ENCODE measurements around the gene LYPD6.

LYPD6 gene

DNA sequence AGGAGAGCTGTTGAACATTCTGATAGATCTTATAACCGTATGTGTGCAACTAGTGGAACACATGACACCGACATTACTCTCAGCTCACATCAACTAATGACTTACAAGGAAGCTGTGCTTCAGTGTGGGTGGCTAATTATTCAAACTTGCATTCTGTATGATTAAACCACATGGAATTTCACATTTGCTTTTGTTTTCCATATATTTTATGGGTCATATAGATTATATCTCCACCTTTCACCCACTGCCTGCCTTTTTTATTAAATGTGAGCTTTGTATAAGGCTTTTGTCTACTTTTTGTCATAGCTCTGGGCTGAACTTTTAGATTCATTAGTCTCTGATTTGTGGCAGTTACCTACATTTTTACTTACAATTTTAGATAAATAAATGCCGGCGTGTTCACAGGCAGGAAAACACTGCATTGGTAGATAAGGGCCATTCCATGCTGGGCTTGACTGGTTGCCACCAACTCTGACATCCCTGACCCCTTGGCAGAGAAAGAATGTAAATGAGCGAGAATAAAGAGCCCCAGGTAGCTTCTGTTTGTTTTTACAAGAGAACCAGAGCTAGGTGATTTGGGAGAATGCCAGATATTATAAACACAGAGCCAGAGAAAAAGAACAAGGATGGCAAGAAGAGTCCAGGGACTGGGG, 35.7 kb downstream of the LYPD6 start:
- no peak overlapping the region for H2AFZ ChIP-seq (ENCODE audit: low read depth)
- H4K20me1 ChIP-seq (ENCODE audit: insufficient read depth): no peaks in the 10 kb centered on the region
- H3K36me3 ChIP-seq (ENCODE audit: insufficient read depth): no peaks in the 10 kb centered on the region
- TF ChIP-seq, protein P1, sequence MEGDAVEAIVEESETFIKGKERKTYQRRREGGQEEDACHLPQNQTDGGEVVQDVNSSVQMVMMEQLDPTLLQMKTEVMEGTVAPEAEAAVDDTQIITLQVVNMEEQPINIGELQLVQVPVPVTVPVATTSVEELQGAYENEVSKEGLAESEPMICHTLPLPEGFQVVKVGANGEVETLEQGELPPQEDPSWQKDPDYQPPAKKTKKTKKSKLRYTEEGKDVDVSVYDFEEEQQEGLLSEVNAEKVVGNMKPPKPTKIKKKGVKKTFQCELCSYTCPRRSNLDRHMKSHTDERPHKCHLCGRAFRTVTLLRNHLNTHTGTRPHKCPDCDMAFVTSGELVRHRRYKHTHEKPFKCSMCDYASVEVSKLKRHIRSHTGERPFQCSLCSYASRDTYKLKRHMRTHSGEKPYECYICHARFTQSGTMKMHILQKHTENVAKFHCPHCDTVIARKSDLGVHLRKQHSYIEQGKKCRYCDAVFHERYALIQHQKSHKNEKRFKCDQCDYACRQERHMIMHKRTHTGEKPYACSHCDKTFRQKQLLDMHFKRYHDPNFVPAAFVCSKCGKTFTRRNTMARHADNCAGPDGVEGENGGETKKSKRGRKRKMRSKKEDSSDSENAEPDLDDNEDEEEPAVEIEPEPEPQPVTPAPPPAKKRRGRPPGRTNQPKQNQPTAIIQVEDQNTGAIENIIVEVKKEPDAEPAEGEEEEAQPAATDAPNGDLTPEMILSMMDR (conservative IDR thresholded peaks at IDR 0.05; ENCODE audit: low read depth, low read length): no peak
- peaks cover 26% of the 10 kb centered on the region for H3K4me1 ChIP-seq (ENCODE audit: low read depth, poor library complexity, severe bottlenecking)
- no peak overlapping the region for H3K4me3 ChIP-seq (IDR thresholded peaks at IDR 0.05; ENCODE audit: insufficient read depth, low read depth, low read length)
- H3K4me2 ChIP-seq: no peak overlapping the region
- H3K27ac ChIP-seq: no peak overlapping the region
- H3K79me2 ChIP-seq (ENCODE audit: insufficient read depth, low read depth): no peaks in the 10 kb centered on the region
- no peak overlapping the region for H3K9ac ChIP-seq
- no peaks in the 10 kb centered on the region for H3K27me3 ChIP-seq (ENCODE audit: insufficient read depth, low read depth)

DNA sequence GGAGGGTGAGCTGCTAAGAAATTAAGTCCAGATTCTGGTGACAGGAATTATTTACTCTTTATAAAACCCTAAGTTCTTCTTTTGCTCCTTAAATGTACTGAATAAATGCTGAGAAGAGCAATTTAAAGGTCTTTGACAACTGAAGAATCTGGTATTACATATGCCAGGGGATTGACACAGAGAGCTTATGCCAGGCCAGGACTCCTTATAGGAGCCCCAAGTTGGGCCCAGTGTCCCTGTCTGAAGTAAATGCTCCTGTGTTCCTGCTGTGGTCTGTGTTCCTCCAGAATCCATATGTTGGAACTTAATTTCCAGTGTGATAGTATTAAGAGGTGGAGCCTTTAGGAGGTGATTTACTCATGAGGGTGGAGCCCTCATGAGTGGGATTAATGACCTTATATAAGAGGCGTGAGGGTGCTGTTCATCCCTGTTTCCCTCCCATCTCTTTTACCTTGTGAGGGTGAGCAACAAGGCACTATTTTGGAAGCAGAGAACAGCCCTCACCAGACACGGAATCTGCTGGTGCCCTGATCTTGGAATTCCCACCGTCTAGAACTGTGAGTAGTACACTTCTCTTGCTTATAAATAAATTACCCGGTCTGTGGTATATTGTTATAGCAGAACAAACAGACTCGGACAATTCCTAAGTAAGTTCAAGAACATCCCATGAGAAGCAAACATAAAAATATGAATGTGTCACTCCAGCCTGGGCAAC, 39.8 kb downstream of the LYPD6 start:
- Histone ChIP-seq H3K36me3 (ENCODE audit: insufficient read depth) (no peaks in the 10 kb centered on the region), H3K9ac (no peak overlapping the region), H3K4me1 (ENCODE audit: low read depth, poor library complexity, severe bottlenecking) (peaks cover 7% of the 10 kb centered on the region)

DNA sequence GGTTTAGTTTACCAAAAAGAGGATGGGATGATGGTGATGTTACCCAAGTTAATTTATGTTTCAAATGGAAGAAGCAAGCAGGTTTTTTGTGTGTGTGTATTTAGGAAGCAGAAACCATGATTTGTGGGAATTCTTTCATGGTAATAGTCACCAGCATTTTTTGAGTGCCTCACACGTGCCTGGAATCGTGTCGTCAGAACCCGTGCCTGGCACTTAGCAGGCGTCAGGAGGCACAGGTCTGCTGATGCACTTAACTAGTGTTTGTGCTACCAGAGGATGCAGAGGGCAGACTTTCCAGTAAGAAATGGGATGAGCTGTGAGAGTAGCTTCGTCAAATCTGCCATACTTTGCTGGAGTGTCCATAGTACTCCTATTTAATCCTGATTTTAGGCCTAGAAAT, 41.1 kb downstream of the LYPD6 start:
- Histone ChIP-seq H3K4me1 (ENCODE audit: low read depth, poor library complexity, severe bottlenecking) (no peaks in the 10 kb centered on the region), H3K4me2 (no peak overlapping the region), H3K36me3 (ENCODE audit: insufficient read depth) (no peaks in the 10 kb centered on the region), H4K20me1 (ENCODE audit: insufficient read depth) (no peaks in the 10 kb centered on the region), H3K79me2 (ENCODE audit: insufficient read depth, low read depth) (no peaks in the 10 kb centered on the region), H2AFZ (ENCODE audit: low read depth) (no peak overlapping the region), H3K9ac (no peak overlapping the region), H3K27ac (no peak overlapping the region), H3K27me3 (ENCODE audit: insufficient read depth, low read depth) (no peaks in the 10 kb centered on the region), H3K4me3 (IDR thresholded peaks at IDR 0.05; ENCODE audit: insufficient read depth, low read depth, low read length) (no peak overlapping the region)
- TF ChIP-seq, protein P1 (conservative IDR thresholded peaks at IDR 0.05; ENCODE audit: low read depth, low read length): no peak

More for the DNA sequence above, 39.8 kb downstream of the LYPD6 start:
- TF ChIP-seq, protein P1 (conservative IDR thresholded peaks at IDR 0.05; ENCODE audit: low read depth, low read length): no peak
- Histone ChIP-seq H4K20me1 (ENCODE audit: insufficient read depth) (no peaks in the 10 kb centered on the region), H3K4me3 (IDR thresholded peaks at IDR 0.05; ENCODE audit: insufficient read depth, low read depth, low read length) (no peak overlapping the region), H2AFZ (ENCODE audit: low read depth) (no peak overlapping the region), H3K4me2 (no peak overlapping the region), H3K79me2 (ENCODE audit: insufficient read depth, low read depth) (no peaks in the 10 kb centered on the region), H3K27ac (no peak overlapping the region), H3K27me3 (ENCODE audit: insufficient read depth, low read depth) (no peaks in the 10 kb centered on the region)

DNA sequence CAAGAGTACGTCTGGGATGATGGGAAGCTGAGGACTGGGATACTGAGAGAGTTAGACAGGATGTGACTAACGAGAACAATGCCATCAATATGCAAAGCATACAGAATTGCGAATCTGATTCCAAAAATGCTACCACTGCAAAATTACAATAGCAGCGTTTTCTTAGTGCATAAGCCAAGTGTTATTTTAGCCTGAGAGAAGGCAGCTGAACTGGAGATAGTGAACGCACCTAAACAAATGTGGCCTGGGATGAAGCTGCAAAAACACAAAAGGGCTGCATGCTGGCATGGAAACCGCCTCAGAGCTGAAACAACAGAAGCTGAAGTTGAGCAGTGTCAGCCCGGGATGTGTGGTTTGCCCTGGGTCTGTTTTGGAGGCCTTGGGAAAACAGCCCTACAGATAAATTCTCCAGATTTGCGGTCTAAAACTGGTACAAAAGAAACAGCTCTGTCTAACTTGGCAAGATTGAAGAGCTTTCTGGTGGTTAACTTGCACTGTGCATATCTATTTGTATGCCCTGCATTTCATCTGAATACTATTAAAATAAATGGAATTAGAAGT, 45.5 kb downstream of the LYPD6 start:
- no peaks in the 10 kb centered on the region for H3K27me3 ChIP-seq (ENCODE audit: insufficient read depth, low read depth)
- H3K36me3 ChIP-seq (ENCODE audit: insufficient read depth): no peaks in the 10 kb centered on the region
- H3K9ac ChIP-seq: no peak overlapping the region
- no peak overlapping the region for H3K27ac ChIP-seq
- H2AFZ ChIP-seq (ENCODE audit: low read depth): no peak overlapping the region
- H3K79me2 ChIP-seq (ENCODE audit: insufficient read depth, low read depth): no peaks in the 10 kb centered on the region
- no peaks in the 10 kb centered on the region for H4K20me1 ChIP-seq (ENCODE audit: insufficient read depth)
- H3K4me3 ChIP-seq (IDR thresholded peaks at IDR 0.05; ENCODE audit: insufficient read depth, low read depth, low read length): no peak overlapping the region
- no peak overlapping the region for H3K4me2 ChIP-seq
- TF ChIP-seq, protein P1 (conservative IDR thresholded peaks at IDR 0.05; ENCODE audit: low read depth, low read length): no peak
- no peaks in the 10 kb centered on the region for H3K4me1 ChIP-seq (ENCODE audit: low read depth, poor library complexity, severe bottlenecking)
